Parathyroid adenoma (tissue), 2 donors: Measurements from ENCODE around the gene ACADS.

Experiments
- H2AFZ ChIP-seq: fragments of 300-600 bp; sonication (generic); one replicate; pipeline ENCODE4 v1.7.0; 2017; ENCODE audit warnings: antibody characterized with exemption, mild to moderate bottlenecking
- H3K27ac ChIP-seq: fragments of 300-600 bp; sonication (generic); one replicate; pipeline ENCODE4 v1.7.0; 2017
- H3K27me3 ChIP-seq: fragments of 300-600 bp; sonication (generic); one replicate; pipeline ENCODE4 v1.7.0; 2017; ENCODE audit warnings: low read length; ENCODE audit not compliant: control insufficient read depth, insufficient read depth
- H3K36me3 ChIP-seq: fragments of 300-600 bp; sonication (generic); one replicate; pipeline ENCODE4 v1.7.0; 2017; ENCODE audit warnings: low read length; ENCODE audit not compliant: control insufficient read depth, insufficient read depth
- H3K4me1 ChIP-seq: fragments of 300-600 bp; sonication (generic); one replicate; pipeline ENCODE4 v1.7.0; 2017; ENCODE audit warnings: control low read depth
- H3K4me2 ChIP-seq: fragments of 300-600 bp; sonication (generic); one replicate; pipeline ENCODE4 v1.7.0; 2017; ENCODE audit warnings: low read length
- H3K4me3 ChIP-seq: fragments of 300-600 bp; sonication (generic); one replicate; pipeline ENCODE4 v1.7.0; 2017; ENCODE audit warnings: low read depth, low read length
- H3K79me2 ChIP-seq: fragments of 300-600 bp; sonication (generic); one replicate; pipeline ENCODE4 v1.7.0; 2017; ENCODE audit warnings: control low read depth
- H3K9ac ChIP-seq: fragments of 300-600 bp; sonication (generic); one replicate; pipeline ENCODE4 v1.7.0; 2017; ENCODE audit warnings: mild to moderate bottlenecking
- H3K9me3 ChIP-seq: fragments of 300-600 bp; sonication (generic); one replicate; pipeline ENCODE4 v1.7.0; 2017; ENCODE audit warnings: low read length; ENCODE audit not compliant: control insufficient read depth
- CTCF ChIP-seq: fragments of 300-600 bp; sonication (generic); IDR thresholded peaks from one replicate; pipeline ENCODE4 v1.7.0; 2017; ENCODE audit warnings: antibody characterized with exemption, mild to moderate bottlenecking
- donor health status: primary hyperparathyroidism.

Gene ACADS

GRCh38 chr12:120710805-120711296, 14.8 kb upstream of the ACADS start:
- Histone ChIP-seq H2AFZ (peak overlapping the region; percentile 95), H3K4me1 (peaks cover 10% of the 10 kb centered on the region), H3K36me3 (no peaks in the 10 kb centered on the region), H3K9me3 (no peaks in the 10 kb centered on the region), H3K4me3 (peak overlapping the region; percentile 79), H3K9ac (peak overlapping the region; percentile 92), H3K79me2 (peaks cover 27% of the 10 kb centered on the region), H3K27me3 (no peaks in the 10 kb centered on the region), H3K27ac (peak overlapping the region; percentile 77), H3K4me2 (peak overlapping the region; percentile 74)
- no peak for TF ChIP-seq CTCF

- no peaks in the 10 kb centered on the region for H3K9me3 ChIP-seq
- H2AFZ ChIP-seq = peak overlapping the region; percentile 95
- H3K79me2 ChIP-seq = peaks cover 33% of the 10 kb centered on the region
- H3K27ac ChIP-seq = peak overlapping the region; percentile 77
- peaks cover 10% of the 10 kb centered on the region for H3K4me1 ChIP-seq
- TF ChIP-seq CTCF = no peak
- no peaks in the 10 kb centered on the region for H3K36me3 ChIP-seq
- H3K9ac ChIP-seq = no peak overlapping the region
- peak overlapping the region; percentile 79 for H3K4me3 ChIP-seq
- peak overlapping the region; percentile 74 for H3K4me2 ChIP-seq
- H3K27me3 ChIP-seq = no peaks in the 10 kb centered on the region
These were observed 14.2 kb upstream of the ACADS start for GRCh38 chr12:120711411-120711810.

GRCh38 chr12:120712610-120713009, 13.0 kb upstream of the ACADS start:
- peaks cover 10% of the 10 kb centered on the region for H3K4me1 ChIP-seq
- no peak overlapping the region for H3K27ac ChIP-seq
- no peaks in the 10 kb centered on the region for H3K27me3 ChIP-seq
- H3K4me3 ChIP-seq = no peak overlapping the region
- H2AFZ ChIP-seq = no peak overlapping the region
- TF ChIP-seq CTCF = no peak
- H3K9ac ChIP-seq = no peak overlapping the region
- H3K79me2 ChIP-seq = peaks cover 36% of the 10 kb centered on the region
- H3K9me3 ChIP-seq = no peaks in the 10 kb centered on the region
- H3K4me2 ChIP-seq = peak overlapping the region; percentile 45
- no peaks in the 10 kb centered on the region for H3K36me3 ChIP-seq

GRCh38 chr12:120713861-120714482, 11.7 kb upstream of the ACADS start:
- H3K27me3 ChIP-seq = no peaks in the 10 kb centered on the region
- H3K9me3 ChIP-seq = no peaks in the 10 kb centered on the region
- H3K79me2 ChIP-seq = peaks cover 42% of the 10 kb centered on the region
- H3K4me3 ChIP-seq = no peak overlapping the region
- H3K4me2 ChIP-seq = no peak overlapping the region
- H3K4me1 ChIP-seq = peaks cover 10% of the 10 kb centered on the region
- no peak overlapping the region for H2AFZ ChIP-seq
- no peak overlapping the region for H3K9ac ChIP-seq
- TF ChIP-seq CTCF = peak; percentile 90
- H3K36me3 ChIP-seq = no peaks in the 10 kb centered on the region
- H3K27ac ChIP-seq = no peak overlapping the region

- H3K9me3 ChIP-seq = no peaks in the 10 kb centered on the region
- H3K4me2 ChIP-seq = no peak overlapping the region
- no peak overlapping the region for H2AFZ ChIP-seq
- H3K4me3 ChIP-seq = no peak overlapping the region
- no peaks in the 10 kb centered on the region for H3K27me3 ChIP-seq
- no peaks in the 10 kb centered on the region for H3K4me1 ChIP-seq
- no peak overlapping the region for H3K27ac ChIP-seq
- peaks cover 33% of the 10 kb centered on the region for H3K79me2 ChIP-seq
- TF ChIP-seq CTCF = no peak
- no peaks in the 10 kb centered on the region for H3K36me3 ChIP-seq
- no peak overlapping the region for H3K9ac ChIP-seq
These were observed 7.6 kb upstream of the ACADS start for GRCh38 chr12:120718055-120718454.
